ENCODE results near the gene RNF166.

RNF166 gene

GRCh38 chr16:88687254-88687576, 19.0 kb downstream of the RNF166 start:
- no peak for DNase-seq (ENCODE audit: extremely low read depth, low read depth)
- no peak overlapping the region for H3K4me3 ChIP-seq (replicated peaks; ENCODE audit: low read depth, low read length)
- TF ChIP-seq CTCF (IDR thresholded peaks at IDR 0.05; ENCODE audit: low read depth, low read length, missing control alignments) = no peak

- DNase-seq (ENCODE audit: extremely low read depth, low read depth) = no peak
- no peak for TF ChIP-seq CTCF (IDR thresholded peaks at IDR 0.05; ENCODE audit: low read depth, low read length, missing control alignments)
Measured at GRCh38 chr16:88686439-88687253, 19.6 kb downstream of the RNF166 start, which contains the start of gene SNAI3. Gene SNAI3, minus strand, starts transcription at chr16:88686507. Its CDS starts 101 bp downstream, at chr16:88686406.

GRCh38 chr16:88686062-88686438, 20.2 kb downstream of the RNF166 start:
- no peak for TF ChIP-seq CTCF (IDR thresholded peaks at IDR 0.05; ENCODE audit: low read depth, low read length, missing control alignments)
- no peak for DNase-seq (ENCODE audit: extremely low read depth, low read depth)
- peak overlapping the region; percentile 41 for H3K4me3 ChIP-seq (replicated peaks; ENCODE audit: low read depth, low read length)

More at GRCh38 chr16:88686439-88687253, 19.6 kb downstream of the RNF166 start, which contains the start of gene SNAI3:
- H3K4me3 ChIP-seq (replicated peaks; ENCODE audit: low read depth, low read length) = peak within 1 kb of the TSS; percentile 41

GRCh38 chr16:88685156-88686061, 20.8 kb downstream of the RNF166 start:
- DNase-seq (ENCODE audit: extremely low read depth, low read depth) = no peak
- peak overlapping the region; percentile 41 for H3K4me3 ChIP-seq (replicated peaks; ENCODE audit: low read depth, low read length)
- TF ChIP-seq CTCF (IDR thresholded peaks at IDR 0.05; ENCODE audit: low read depth, low read length, missing control alignments) = peak; percentile 74

GRCh38 chr16:88684569-88685155, 21.5 kb downstream of the RNF166 start:
- DNase-seq (ENCODE audit: extremely low read depth, low read depth) = no peak
- H3K4me3 ChIP-seq (replicated peaks; ENCODE audit: low read depth, low read length) = no peak overlapping the region
- no peak for TF ChIP-seq CTCF (IDR thresholded peaks at IDR 0.05; ENCODE audit: low read depth, low read length, missing control alignments)

GRCh38 chr16:88681709-88682451, 24.3 kb downstream of the RNF166 start:
- TF ChIP-seq CTCF (IDR thresholded peaks at IDR 0.05; ENCODE audit: low read depth, low read length, missing control alignments) = no peak
- no peak overlapping the region for H3K4me3 ChIP-seq (replicated peaks; ENCODE audit: low read depth, low read length)
- DNase-seq (ENCODE audit: extremely low read depth, low read depth) = no peak
